Subcutaneous abdominal adipose tissue (tissue), 5 donors: ENCODE data around the gene PTPN14.
"Not testable (repeated sequence)": the region's sequence is repeated elsewhere in the genome, so short reads cannot be mapped to it uniquely, and the experiment has no call there.

ENCODE experiments used
- H3K27ac ChIP-seq: one replicate; pipeline ENCODE4 v1.7.0; 2013; ENCODE audit warnings: low read depth, mild to moderate bottlenecking, inconsistent platforms, low read length, moderate library complexity
- H3K27me3 ChIP-seq, 5 donors: one replicate each; pipeline ENCODE4 v1.7.0; 2013; ENCODE audit warnings: low read length in 5 of 5, inconsistent platforms in 1 of 5; ENCODE audit not compliant: control insufficient read depth in 5 of 5, insufficient read depth in 4 of 5
- H3K36me3 ChIP-seq, 5 donors: one replicate each; pipeline ENCODE4 v1.7.0; 2013; ENCODE audit warnings: low read length in 5 of 5; ENCODE audit not compliant: control insufficient read depth in 5 of 5, insufficient read depth in 5 of 5
- H3K4me1 ChIP-seq, 5 donors: one replicate each; pipeline ENCODE4 v1.7.0; 2013; ENCODE audit warnings: low read length in 5 of 5, mild to moderate bottlenecking in 3 of 5, moderate library complexity in 1 of 5; ENCODE audit not compliant: control insufficient read depth in 5 of 5, insufficient read depth in 5 of 5
- H3K4me3 ChIP-seq, 5 donors: one replicate each; pipeline ENCODE4 v1.7.0; 2013; ENCODE audit warnings: low read length in 5 of 5, low read depth in 1 of 5
- H3K9ac ChIP-seq, 5 donors: one replicate each; pipeline ENCODE4 v1.7.0; 2013; ENCODE audit warnings: low read length in 5 of 5, mild to moderate bottlenecking in 4 of 5, moderate library complexity in 3 of 5
- H3K9me3 ChIP-seq, 5 donors: one replicate each; pipeline ENCODE4 v1.7.0; 2013; ENCODE audit warnings: low read length in 5 of 5; ENCODE audit not compliant: control insufficient read depth in 5 of 5
- donor health status: healthy.
- donor health status: healthy.
- donor health status: healthy.
- donor health status: healthy.
- donor health status: healthy.

The PTPN14 gene

GRCh38 chr1:214551436-214552173 lies at the start of gene PTPN14:
TSS of gene PTPN14 (minus strand) at chr1:214551602. CDS start at chr1:214464803, 86,799 bp downstream.
- H3K9ac ChIP-seq = peak within 1 kb of the TSS; percentile 87 to 97 (median 93)
- no peaks in the 10 kb centered on the region for H3K36me3 ChIP-seq
- H3K27me3 ChIP-seq = no peaks in the 10 kb centered on the region
- peak within 1 kb of the TSS; percentile 99 for H3K27ac ChIP-seq
- H3K4me1 ChIP-seq = peaks cover 11 to 50% (median 43%) of the 10 kb centered on the region in 5 donors
- H3K4me3 ChIP-seq = peak within 1 kb of the TSS; percentile 86 to 90 (median 89)
- H3K9me3 ChIP-seq = no peaks in the 10 kb centered on the region

GRCh38 chr1:214593158-214593557 lies 41.8 kb upstream of the PTPN14 start:
- Histone ChIP-seq H3K4me1 (no peaks in the 10 kb centered on the region), H3K36me3 (no peaks in the 10 kb centered on the region), H3K9me3 (no peaks in the 10 kb centered on the region), H3K27me3 (no peaks in the 10 kb centered on the region), H3K9ac (no peak overlapping the region), H3K27ac (no peak overlapping the region), H3K4me3 (no peak overlapping the region)

GRCh38 chr1:214591918-214592317 lies 40.5 kb upstream of the PTPN14 start:
- not testable (repeated sequence) for H3K27ac ChIP-seq, H3K27me3 ChIP-seq, H3K9ac ChIP-seq, H3K36me3 ChIP-seq, H3K4me3 ChIP-seq, H3K4me1 ChIP-seq, H3K9me3 ChIP-seq

- Histone ChIP-seq H3K36me3 (no peaks in the 10 kb centered on the region), H3K27me3 (no peaks in the 10 kb centered on the region), H3K27ac (no peak overlapping the region), H3K9me3 (no peaks in the 10 kb centered on the region), H3K4me3 (no peak overlapping the region), H3K4me1 (no peaks in the 10 kb centered on the region), H3K9ac (no peak overlapping the region)
Measured at GRCh38 chr1:214590696-214591095, 39.3 kb upstream of the PTPN14 start.

- Histone ChIP-seq H3K9ac (no peak overlapping the region), H3K27me3 (no peaks in the 10 kb centered on the region), H3K36me3 (no peaks in the 10 kb centered on the region), H3K27ac (no peak overlapping the region), H3K4me3 (no peak overlapping the region), H3K9me3 (no peaks in the 10 kb centered on the region), H3K4me1 (no peaks in the 10 kb centered on the region)
Measured at GRCh38 chr1:214588963-214589597, 37.7 kb upstream of the PTPN14 start.

GRCh38 chr1:214587165-214587564 lies 35.8 kb upstream of the PTPN14 start:
- Histone ChIP-seq H3K9me3 (no peaks in the 10 kb centered on the region), H3K27ac (no peak overlapping the region), H3K27me3 (no peaks in the 10 kb centered on the region), H3K4me3 (no peak overlapping the region), H3K36me3 (no peaks in the 10 kb centered on the region), H3K4me1 (no peaks in the 10 kb centered on the region), H3K9ac (no peak overlapping the region)

GRCh38 chr1:214586621-214587020 lies 35.2 kb upstream of the PTPN14 start:
- Histone ChIP-seq H3K36me3 (no peaks in the 10 kb centered on the region), H3K4me1 (no peaks in the 10 kb centered on the region), H3K27me3 (no peaks in the 10 kb centered on the region), H3K27ac (no peak overlapping the region), H3K4me3 (no peak overlapping the region), H3K9ac (no peak overlapping the region), H3K9me3 (no peaks in the 10 kb centered on the region)

GRCh38 chr1:214584805-214585766 lies 33.7 kb upstream of the PTPN14 start:
- Histone ChIP-seq H3K36me3 (no peaks in the 10 kb centered on the region), H3K27me3 (no peaks in the 10 kb centered on the region), H3K4me1 (no peaks in the 10 kb centered on the region), H3K4me3 (no peak overlapping the region), H3K27ac (no peak overlapping the region), H3K9me3 (no peaks in the 10 kb centered on the region), H3K9ac (no peak overlapping the region)

GRCh38 chr1:214583824-214584554 lies 32.6 kb upstream of the PTPN14 start:
- no peaks in the 10 kb centered on the region for H3K9me3 ChIP-seq
- no peak overlapping the region for H3K9ac ChIP-seq
- H3K4me3 ChIP-seq = no peak overlapping the region
- H3K36me3 ChIP-seq = no peaks in the 10 kb centered on the region
- H3K27ac ChIP-seq = no peak overlapping the region
- H3K4me1 ChIP-seq = no peaks in the 10 kb centered on the region
- H3K27me3 ChIP-seq = no peaks in the 10 kb centered on the region
